Measurements from ENCODE around the gene ASZ1.

The ASZ1 gene

DNA sequence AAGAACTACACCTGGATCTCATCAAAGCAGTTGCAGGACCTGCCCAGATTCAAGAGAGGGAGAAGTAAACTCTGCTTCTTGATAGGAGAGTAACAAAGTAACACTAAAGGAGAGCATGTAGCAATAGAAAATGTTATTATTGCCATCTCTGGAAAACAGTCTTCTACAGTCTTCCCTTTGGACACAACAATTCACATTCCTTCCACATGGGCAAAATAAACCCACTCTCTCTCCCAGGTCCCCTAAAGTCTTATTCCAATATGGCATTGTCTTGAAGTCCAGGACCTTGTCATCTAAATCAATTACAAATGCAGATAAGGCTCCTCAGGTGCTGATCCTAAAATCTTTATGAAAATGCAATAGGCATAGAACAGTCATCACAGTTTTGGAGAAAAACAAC lies 94.1 kb downstream of the ASZ1 start:
- no peak for ATAC-seq

DNA sequence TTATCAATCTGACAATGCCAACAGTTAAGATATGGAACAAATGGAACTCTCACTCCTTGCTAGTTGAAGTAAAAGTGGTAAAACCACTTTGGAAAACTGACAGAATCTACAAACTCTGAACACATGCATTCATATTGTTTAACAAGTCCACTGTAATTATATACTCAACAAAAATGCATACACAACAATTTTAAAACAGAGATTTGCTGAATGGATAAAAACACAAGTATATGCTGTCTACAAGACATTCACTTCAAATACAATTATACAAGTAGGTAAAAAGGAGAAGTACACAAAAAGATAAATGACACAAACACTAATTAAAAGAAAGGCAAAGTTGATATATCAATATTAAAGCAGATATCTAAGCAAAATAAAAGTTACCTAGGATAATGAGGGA lies 95.3 kb downstream of the ASZ1 start:
- ATAC-seq, result no peak

DNA sequence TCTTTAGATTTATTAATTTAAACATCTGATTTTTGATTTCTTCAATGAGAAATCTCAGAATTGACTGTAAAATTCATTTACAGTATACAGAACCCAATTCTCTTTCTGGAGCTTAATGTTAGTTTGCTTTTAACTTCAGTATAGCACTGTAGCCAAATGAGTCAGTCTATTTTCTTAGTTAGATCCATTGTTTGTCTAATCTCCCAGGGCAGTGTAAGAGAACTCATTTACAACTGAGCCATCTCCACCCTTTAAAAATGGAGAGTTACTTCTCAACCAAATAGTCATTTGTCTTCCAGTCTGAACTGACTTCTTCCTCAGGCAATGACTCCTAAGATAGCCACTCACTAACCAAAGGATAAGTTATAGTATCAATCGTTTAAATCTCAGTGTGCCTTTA lies 101.5 kb downstream of the ASZ1 start:
- no peak for ATAC-seq

DNA sequence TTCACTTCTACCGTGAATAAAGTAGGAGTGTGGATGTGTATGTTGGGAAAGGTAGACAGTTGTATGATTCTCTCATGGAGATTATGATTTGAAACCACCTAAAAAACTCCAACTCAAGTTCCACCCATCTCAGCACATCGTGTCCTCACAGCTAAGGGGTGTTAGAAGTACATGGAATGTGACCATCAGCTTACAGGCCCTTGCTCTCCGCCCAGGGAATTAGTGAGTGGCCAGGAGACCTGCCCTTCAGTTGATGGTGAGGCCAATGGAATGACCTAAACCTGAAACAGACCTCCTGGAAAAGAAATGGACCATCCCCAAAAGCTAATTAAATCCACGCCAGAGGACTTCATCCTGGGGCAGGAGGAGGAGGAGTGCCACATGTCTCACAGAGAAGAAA lies 102.3 kb downstream of the ASZ1 start:
- ATAC-seq, result no peak

DNA sequence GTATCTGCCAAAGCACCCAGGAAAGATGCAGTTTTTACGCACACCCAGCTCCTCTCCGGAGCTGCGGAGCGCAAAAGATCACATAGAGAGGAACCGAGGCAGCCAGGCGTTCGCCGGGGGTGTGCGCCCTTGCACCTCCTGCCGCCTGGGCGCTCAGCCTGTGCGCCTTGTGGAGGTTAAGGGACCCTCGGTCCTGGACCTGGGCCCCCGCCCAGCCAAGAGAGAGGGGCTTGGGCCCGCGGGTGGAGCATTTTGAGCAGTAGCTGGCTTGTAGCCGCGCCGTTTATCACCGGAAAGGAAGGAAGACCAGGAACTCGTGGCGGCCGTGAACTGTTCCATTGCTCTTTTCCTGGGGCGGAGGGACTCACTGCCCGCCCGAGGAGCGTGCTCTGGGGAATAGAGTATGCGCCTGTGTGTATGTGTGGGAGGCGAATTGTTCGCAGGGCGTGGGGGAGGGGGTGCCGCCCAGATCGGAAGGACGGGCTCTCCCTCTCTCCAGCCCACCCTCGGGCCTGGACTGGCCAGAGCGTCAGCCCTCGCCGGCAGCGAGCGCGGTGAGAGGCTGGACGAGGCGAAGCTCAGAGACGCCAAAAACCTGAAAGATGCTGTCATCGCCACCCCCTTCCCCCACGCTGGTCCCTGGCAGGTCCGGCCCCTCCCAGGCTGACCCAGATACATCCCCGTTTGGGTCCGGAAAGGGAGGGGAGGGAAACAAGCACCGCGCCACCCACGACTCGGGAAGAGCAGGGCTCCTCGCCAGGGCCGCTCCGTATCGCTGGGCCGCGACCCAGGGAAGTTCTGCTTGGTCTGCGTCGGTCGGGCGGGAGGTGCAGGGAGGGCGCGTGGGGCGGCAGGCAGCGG lies 103.2 kb downstream of the ASZ1 start:
- ATAC-seq, result no peak

DNA sequence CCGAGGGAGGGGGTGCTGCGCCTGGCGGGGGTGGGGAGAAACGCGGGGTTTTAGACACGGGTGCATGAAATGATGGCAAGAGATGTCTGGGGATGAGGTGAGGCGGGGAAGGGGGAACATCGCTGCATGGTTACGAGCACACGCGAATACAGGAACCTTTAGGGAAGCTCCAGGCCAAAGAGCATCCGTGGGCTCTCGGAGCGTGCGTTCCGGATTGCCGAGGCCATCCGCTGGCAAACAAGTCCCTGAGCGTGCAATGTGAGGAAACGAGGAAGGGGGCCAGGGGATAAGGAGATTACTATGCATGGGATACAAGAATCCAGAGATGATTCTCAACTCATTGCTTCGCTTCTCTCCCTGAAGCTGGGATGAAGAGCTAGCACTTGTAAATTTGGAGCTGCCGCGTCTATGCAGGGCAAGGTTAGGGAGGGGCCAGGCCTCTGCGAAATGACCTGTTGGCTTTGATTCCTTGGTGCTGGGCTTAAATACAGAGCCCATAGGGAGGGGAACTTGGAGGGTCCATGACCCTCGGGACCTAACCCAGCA lies 103.9 kb downstream of the ASZ1 start:
- no peak for ATAC-seq

DNA sequence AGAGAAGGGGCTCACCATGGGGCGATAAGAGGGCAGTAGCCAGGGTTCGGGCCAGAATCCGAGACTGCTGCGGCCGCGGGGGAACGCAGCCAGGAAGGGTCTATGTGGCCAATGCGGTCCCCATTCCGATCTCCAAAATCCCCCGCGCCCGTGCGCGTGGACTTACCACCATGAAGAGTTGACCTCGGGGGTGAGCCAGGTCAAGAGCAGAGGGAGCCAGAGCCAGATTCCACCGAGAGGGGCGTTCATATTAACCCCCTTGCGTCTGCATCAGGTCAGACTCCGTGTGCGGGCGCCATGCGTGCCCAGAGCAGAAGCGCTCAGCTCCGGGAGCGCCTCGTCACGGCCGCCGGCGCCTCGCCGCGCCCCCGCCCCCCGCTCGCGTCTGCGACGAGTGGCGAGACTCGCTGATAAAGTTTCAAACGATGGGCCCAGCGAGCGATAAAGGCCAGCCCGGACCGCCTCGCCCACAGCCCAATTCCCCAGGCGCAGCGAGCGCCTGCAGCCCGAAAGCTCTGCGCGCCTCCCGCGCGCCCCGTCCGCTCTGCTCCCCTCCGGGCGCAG lies 104.5 kb downstream of the ASZ1 start, which contains the start of gene WNT2:
Gene WNT2, minus strand, starts transcription at position 318 of the 564 bp plus-strand sequence. Its CDS starts 69 bp downstream, at position 249.
- ATAC-seq, result no peak

DNA sequence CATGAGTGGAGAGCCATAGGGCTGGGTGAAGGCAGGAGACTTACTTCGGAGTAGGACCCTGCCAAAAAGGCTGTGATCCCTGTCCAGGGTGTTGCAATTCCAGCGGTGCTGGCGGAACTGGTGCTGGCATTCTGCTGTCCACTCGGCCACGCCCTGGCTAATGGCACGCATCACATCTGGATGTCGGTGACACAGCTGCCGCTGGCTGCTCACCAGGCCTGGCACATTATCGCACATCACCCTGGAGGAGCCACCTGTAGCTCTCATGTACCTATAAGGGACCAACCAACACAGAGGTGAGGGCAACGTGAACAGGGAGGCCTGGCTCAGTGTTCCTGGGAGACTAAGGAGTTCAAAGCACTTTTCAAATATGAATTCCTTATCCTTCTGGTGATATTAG lies 106.8 kb downstream of the ASZ1 start:
- no peak for ATAC-seq

DNA sequence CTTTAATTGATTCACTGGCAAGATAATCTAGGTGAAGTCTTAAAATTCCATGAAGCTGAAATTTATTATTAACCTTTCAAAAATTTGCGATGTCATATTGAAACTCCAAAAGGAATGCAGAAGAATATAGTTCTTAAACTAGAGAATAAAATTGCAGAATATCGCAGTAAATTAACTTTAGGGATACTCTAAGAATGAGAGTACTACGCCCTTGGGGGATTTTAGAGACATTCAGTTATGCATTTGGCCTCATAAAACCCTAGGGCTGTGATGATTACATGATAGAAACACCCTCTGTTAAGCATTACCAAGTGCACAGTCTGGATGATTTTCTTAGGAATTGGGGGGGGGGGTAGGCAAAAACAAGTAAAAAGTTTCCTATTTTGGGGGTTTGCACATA lies 108.1 kb downstream of the ASZ1 start:
- no peak for ATAC-seq

DNA sequence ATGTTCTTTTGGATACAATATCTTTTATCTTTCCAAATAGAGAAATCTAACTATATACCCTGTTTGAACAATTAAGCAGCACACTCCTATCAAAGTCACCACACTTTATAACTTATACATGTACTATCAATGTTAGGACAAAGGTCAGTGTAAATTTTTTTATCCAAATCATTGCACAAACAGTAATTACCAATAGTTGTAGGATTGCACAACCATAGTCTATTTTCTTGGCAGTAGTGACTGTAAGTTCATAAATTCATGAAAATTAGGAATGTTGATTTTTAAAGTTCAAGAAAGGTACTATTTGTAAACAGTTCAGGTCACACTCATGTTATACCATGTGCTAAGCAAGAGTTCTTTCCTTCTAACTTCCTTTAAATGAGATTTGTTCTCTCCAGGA lies 113.7 kb downstream of the ASZ1 start:
- no peak for ATAC-seq

Data from activated CD4-positive, CD25-positive, alpha-beta regulatory T cell treated with anti-CD3 and anti-CD28 coated beads, Interleukin-2, amount 50 U/mL, for 24 hours (primary cell).